Naive thymus-derived CD8-positive, alpha-beta T cell (primary cell): Measurements from ENCODE around the gene GNAI1. TPM values are rescaled to one million over a fixed set of nuclear protein-coding genes. Genes with fewer than 3 reads are reported as not detected.

Source experiments
- ATAC-seq, 2 donors: fragments of 150-1000 bp; cut with Tn5 transposase in 1 of 2; sonication (Bioruptor Pico), chemical (Tn5 transposase) in 1 of 2; 1 replicate in 1 of 2; 2 replicates in 1 of 2; pipeline ENCODE4 v1.10.0; 2021; ENCODE audit warnings: mild to moderate bottlenecking in 2 of 2, moderate library complexity in 2 of 2
- POLR2A ChIA-PET: fragments of 350-600 bp; sonication (Branson Sonifier 250); formaldehyde crosslinking; loops from one replicate; lab custom pipeline; 2021; ENCODE audit warnings: antibody characterized with exemption; lab: Charles Lee
- DNase-seq, 10 donors: peaks; one replicate each; pipeline versions ENCODE4 v3.0.0 to v3.0.0-alpha.2; 2020 to 2022
- H3K27ac Mint-ChIP-seq, 10 donors: one replicate each; pipeline ENCODE4 v1.8.0; 2020 to 2022; ENCODE audit warnings: mild to moderate bottlenecking in 10 of 10, mixed read lengths in 10 of 10, moderate library complexity in 4 of 10, inconsistent platforms in 1 of 10
- H3K27me3 Mint-ChIP-seq, 5 donors: one replicate each; pipeline ENCODE4 v1.8.0; 2021 to 2022; ENCODE audit warnings: mixed read lengths in 5 of 5
- H3K36me3 Mint-ChIP-seq, 3 donors: one replicate each; pipeline ENCODE4 v1.8.0; 2020 to 2022; ENCODE audit warnings: mixed read lengths in 3 of 3, mild to moderate bottlenecking in 2 of 3, inconsistent platforms in 1 of 3
- H3K4me1 Mint-ChIP-seq, 4 donors: one replicate each; pipeline ENCODE4 v1.8.0; 2021 to 2022; ENCODE audit warnings: mixed read lengths in 4 of 4
- H3K4me3 Mint-ChIP-seq, 10 donors: one replicate each; pipeline ENCODE4 v1.8.0; 2020 to 2022; ENCODE audit warnings: mild to moderate bottlenecking in 10 of 10, mixed read lengths in 10 of 10, moderate library complexity in 6 of 10, inconsistent platforms in 1 of 10
- H3K9me3 Mint-ChIP-seq, 9 donors: one replicate each; pipeline ENCODE4 v1.8.0; 2020 to 2022; ENCODE audit warnings: mixed read lengths in 9 of 9, mild to moderate bottlenecking in 3 of 9, inconsistent platforms in 1 of 9, moderate library complexity in 1 of 9
- polyA plus RNA-seq, 3 donors: library from polyadenylated mRNA; unstranded; fragments of 300-500 nt; fragmentation: Illumina TruSeq; gene quantifications; one replicate each; pipeline ENCODE4 v1.2.3, GENCODE V29; 2021
- total RNA-seq, 8 experiments: library from RNA in 2 of 8; stranded (reverse) in 2 of 8; gene quantifications; one replicate each; pipeline ENCODE4 v1.2.3 and lab custom pipeline; 2021 to 2026

Gene GNAI1
- total and polyA plus RNA-seq, 5 experiments from 2014 or later, result 1.5 to 10.1 (median 2.5) TPM

DNA sequence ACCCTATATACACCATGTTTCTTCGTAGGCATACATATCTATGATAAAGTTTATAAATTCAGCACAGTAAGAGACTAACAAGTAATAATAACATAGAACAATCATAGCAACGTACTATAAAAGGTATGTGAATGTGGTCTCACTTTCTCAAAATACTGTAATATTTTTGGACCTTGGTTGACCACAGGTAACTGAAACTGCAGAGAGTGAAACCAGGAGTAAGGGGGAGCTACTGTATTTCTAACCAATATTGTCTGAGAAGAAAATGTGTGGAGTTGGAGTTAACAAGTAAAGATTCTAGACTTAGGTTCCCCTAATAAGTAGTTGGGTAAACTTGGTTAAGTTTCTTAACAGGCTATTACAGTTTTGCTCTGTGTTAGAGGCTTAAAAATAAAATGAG is 72.1 kb downstream of the GNAI1 start:
- H3K27me3 Mint-ChIP-seq, result peaks cover 0 to 9% (median 0%) of the 10 kb centered on the region in 5 donors
- no peak for DNase-seq
- no peak overlapping the region for H3K4me3 Mint-ChIP-seq
- ATAC-seq, result no peak
- POLR2A ChIA-PET, result no interaction called here
- H3K9me3 Mint-ChIP-seq, result no peaks in the 10 kb centered on the region
- peaks cover 0 to 11% (median 0%) of the 10 kb centered on the region in 3 donors for H3K36me3 Mint-ChIP-seq
- no peak overlapping the region for H3K27ac Mint-ChIP-seq
- no peaks in the 10 kb centered on the region for H3K4me1 Mint-ChIP-seq

GRCh38 chr7:80207501-80207900 is 72.9 kb downstream of the GNAI1 start:
- no peak for ATAC-seq
- no peak overlapping the region for H3K4me3 Mint-ChIP-seq
- no peaks in the 10 kb centered on the region for H3K9me3 Mint-ChIP-seq

DNA sequence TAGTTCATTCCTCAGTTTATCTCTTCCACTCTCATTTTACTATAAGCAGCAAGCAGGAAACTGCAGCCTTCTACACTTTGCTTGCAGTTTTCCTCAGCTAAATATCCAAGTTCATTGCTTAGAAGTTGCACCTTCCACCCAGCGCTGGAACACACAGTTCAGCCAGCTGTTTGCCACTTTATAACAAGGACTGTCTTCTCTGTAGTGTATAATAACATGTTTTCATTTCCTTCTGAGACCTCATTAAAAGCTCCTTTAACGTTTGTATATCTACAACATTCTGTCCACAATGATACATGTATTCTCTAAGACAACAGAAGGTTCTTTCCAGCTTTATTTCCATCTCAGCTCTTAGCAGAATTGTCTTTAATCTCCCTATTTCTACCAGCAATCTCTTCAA is 74.1 kb downstream of the GNAI1 start:
- H3K27me3 Mint-ChIP-seq, result peaks cover 0 to 9% (median 0%) of the 10 kb centered on the region in 5 donors
- no peaks in the 10 kb centered on the region for H3K9me3 Mint-ChIP-seq
- H3K36me3 Mint-ChIP-seq, result peaks cover 0 to 17% (median 0%) of the 10 kb centered on the region in 3 donors
- H3K4me3 Mint-ChIP-seq, result no peak overlapping the region
- ATAC-seq, result no peak
- H3K4me1 Mint-ChIP-seq, result no peaks in the 10 kb centered on the region
- DNase-seq, result no peak
- POLR2A ChIA-PET, result no interaction called here
- H3K27ac Mint-ChIP-seq, result no peak overlapping the region

More at GRCh38 chr7:80207501-80207900, 72.9 kb downstream of the GNAI1 start:
- Mint-ChIP-seq H3K36me3 (peaks cover 0 to 12% (median 0%) of the 10 kb centered on the region in 3 donors), H3K27me3 (peaks cover 0 to 9% (median 0%) of the 10 kb centered on the region in 5 donors), H3K27ac (no peak overlapping the region), H3K4me1 (no peaks in the 10 kb centered on the region)
- POLR2A ChIA-PET, result no interaction called here
- DNase-seq, result no peak

- peaks cover 0 to 17% (median 0%) of the 10 kb centered on the region in 3 donors for H3K36me3 Mint-ChIP-seq
- POLR2A ChIA-PET, result no interaction called here
- H3K4me1 Mint-ChIP-seq, result no peaks in the 10 kb centered on the region
- H3K9me3 Mint-ChIP-seq, result no peaks in the 10 kb centered on the region
- no peak for DNase-seq
- ATAC-seq, result no peak
- no peak overlapping the region for H3K27ac Mint-ChIP-seq
- H3K4me3 Mint-ChIP-seq, result no peak overlapping the region
- peaks cover 0 to 9% (median 0%) of the 10 kb centered on the region in 5 donors for H3K27me3 Mint-ChIP-seq
These were observed 75.8 kb downstream of the GNAI1 start for GRCh38 chr7:80210400-80210799.

DNA sequence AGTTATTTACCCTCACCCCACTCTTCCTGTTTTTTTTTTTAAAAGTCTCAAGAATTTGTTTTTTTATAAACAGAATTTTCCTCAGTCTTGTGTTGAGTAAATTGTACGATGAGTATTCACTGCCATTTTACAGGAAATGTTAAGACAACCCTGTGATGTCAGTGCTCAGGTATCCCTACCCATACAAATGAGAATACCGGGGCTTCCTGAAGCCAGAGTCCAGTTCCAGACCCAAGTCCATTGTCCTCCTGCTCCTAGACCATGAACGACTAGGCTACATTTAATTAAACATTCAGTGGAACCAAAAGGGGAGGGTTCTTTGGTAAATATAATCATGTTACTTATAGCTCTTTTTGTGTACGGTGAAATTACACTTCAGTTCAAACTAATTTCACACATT is 79.2 kb downstream of the GNAI1 start:
- H3K9me3 Mint-ChIP-seq, result no peaks in the 10 kb centered on the region
- H3K4me1 Mint-ChIP-seq, result peaks cover 0 to 10% (median 4%) of the 10 kb centered on the region in 4 donors
- H3K4me3 Mint-ChIP-seq, result no peak overlapping the region
- POLR2A ChIA-PET, result no interaction called here
- peaks cover 0 to 17% (median 0%) of the 10 kb centered on the region in 3 donors for H3K36me3 Mint-ChIP-seq
- H3K27me3 Mint-ChIP-seq, result peaks cover 0 to 6% (median 0%) of the 10 kb centered on the region in 5 donors
- ATAC-seq (no peak), DNase-seq (no peak)
- no peak overlapping the region for H3K27ac Mint-ChIP-seq

GRCh38 chr7:80215734-80216133 is 81.1 kb downstream of the GNAI1 start:
- Mint-ChIP-seq H3K9me3 (no peaks in the 10 kb centered on the region), H3K4me1 (peaks cover 0 to 10% (median 4%) of the 10 kb centered on the region in 4 donors), H3K27ac (no peak overlapping the region), H3K27me3 (no peaks in the 10 kb centered on the region), H3K36me3 (peaks cover 0 to 13% (median under 1%) of the 10 kb centered on the region in 3 donors), H3K4me3 (no peak overlapping the region)
- no peak for DNase-seq
- POLR2A ChIA-PET, result no interaction called here
- no peak for ATAC-seq

GRCh38 chr7:80216996-80217842 is 82.6 kb downstream of the GNAI1 start:
- Mint-ChIP-seq H3K4me1 (peaks cover 0 to 10% (median 4%) of the 10 kb centered on the region in 4 donors), H3K36me3 (peaks cover 0 to 5% (median 2%) of the 10 kb centered on the region in 3 donors), H3K9me3 (no peaks in the 10 kb centered on the region), H3K27me3 (no peaks in the 10 kb centered on the region), H3K4me3 (no peak overlapping the region), H3K27ac (no peak overlapping the region)
- peak in 1 of 2 donors; percentile 66 for ATAC-seq
- peak in 3 of 10 donors; percentile 16 to 40 (median 40) for DNase-seq
- POLR2A ChIA-PET, result no interaction called here

DNA sequence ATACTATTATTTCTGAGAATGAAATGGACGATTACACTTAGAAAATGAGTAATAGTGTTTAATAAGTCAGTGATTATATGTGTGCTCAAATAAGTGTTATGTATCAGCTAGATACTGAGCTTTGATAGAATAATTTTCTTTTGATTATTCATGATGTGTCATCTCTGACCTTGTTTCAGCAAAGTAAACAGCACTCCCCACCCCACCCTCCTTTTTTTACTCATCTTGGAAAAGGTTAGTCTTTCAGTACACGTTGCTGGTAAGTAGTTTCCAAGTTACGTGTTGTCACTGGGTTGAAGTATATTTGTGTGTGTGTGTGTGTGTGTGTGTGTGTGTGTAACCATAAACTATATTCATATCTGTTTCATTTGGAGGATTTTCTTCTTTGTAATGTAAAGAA is 84.1 kb downstream of the GNAI1 start:
- H3K9me3 Mint-ChIP-seq, result no peaks in the 10 kb centered on the region
- H3K4me3 Mint-ChIP-seq, result no peak overlapping the region
- ATAC-seq (no peak), DNase-seq (no peak)
- H3K27ac Mint-ChIP-seq, result no peak overlapping the region
- peaks cover 0 to 2% (median 0%) of the 10 kb centered on the region in 3 donors for H3K36me3 Mint-ChIP-seq
- POLR2A ChIA-PET, result no interaction called here
- H3K27me3 Mint-ChIP-seq, result no peaks in the 10 kb centered on the region
- peaks cover 0 to 10% (median 4%) of the 10 kb centered on the region in 4 donors for H3K4me1 Mint-ChIP-seq

GRCh38 chr7:80220022-80220634 is 85.5 kb downstream of the GNAI1 start:
- no peak overlapping the region for H3K4me3 Mint-ChIP-seq

GRCh38 chr7:80224415-80224814 is 89.8 kb downstream of the GNAI1 start:
- peaks cover 0 to 2% (median 0%) of the 10 kb centered on the region in 9 donors for H3K9me3 Mint-ChIP-seq
- DNase-seq (no peak), ATAC-seq (no peak)
- POLR2A ChIA-PET, result no interaction called here
- H3K4me1 Mint-ChIP-seq, result no peaks in the 10 kb centered on the region
- no peak overlapping the region for H3K27ac Mint-ChIP-seq
- H3K36me3 Mint-ChIP-seq, result peaks cover 0 to 2% (median 0%) of the 10 kb centered on the region in 3 donors
- H3K27me3 Mint-ChIP-seq, result peaks cover 0 to 3% (median 2%) of the 10 kb centered on the region in 5 donors
- H3K4me3 Mint-ChIP-seq, result no peak overlapping the region

More at GRCh38 chr7:80220022-80220634, 85.5 kb downstream of the GNAI1 start:
- Mint-ChIP-seq H3K27ac (no peak overlapping the region), H3K9me3 (no peaks in the 10 kb centered on the region), H3K27me3 (no peaks in the 10 kb centered on the region), H3K36me3 (peaks cover 0 to 2% (median 0%) of the 10 kb centered on the region in 3 donors), H3K4me1 (peaks cover 0 to 10% (median 4%) of the 10 kb centered on the region in 4 donors)
- no peak for DNase-seq
- POLR2A ChIA-PET, result no interaction called here
- ATAC-seq, result no peak

- Mint-ChIP-seq H3K9me3 (peaks cover 0 to 2% (median 0%) of the 10 kb centered on the region in 9 donors), H3K4me1 (no peaks in the 10 kb centered on the region), H3K27ac (no peak overlapping the region), H3K4me3 (no peak overlapping the region), H3K36me3 (peaks cover 0 to 2% (median 0%) of the 10 kb centered on the region in 3 donors), H3K27me3 (peaks cover 0 to 3% (median 2%) of the 10 kb centered on the region in 5 donors)
- DNase-seq (no peak), ATAC-seq (no peak)
- POLR2A ChIA-PET, result no interaction called here
These were observed 90.7 kb downstream of the GNAI1 start for GRCh38 chr7:80225361-80225760.

GRCh38 chr7:80226629-80227028 is 92.0 kb downstream of the GNAI1 start:
- Mint-ChIP-seq H3K36me3 (no peaks in the 10 kb centered on the region), H3K27ac (no peak overlapping the region), H3K4me3 (no peak overlapping the region), H3K9me3 (peaks cover 0 to 2% (median 0%) of the 10 kb centered on the region in 9 donors), H3K4me1 (no peaks in the 10 kb centered on the region), H3K27me3 (peaks cover 0 to 3% (median 2%) of the 10 kb centered on the region in 5 donors)
- ATAC-seq (no peak), DNase-seq (no peak)
- POLR2A ChIA-PET, result no interaction called here

DNA sequence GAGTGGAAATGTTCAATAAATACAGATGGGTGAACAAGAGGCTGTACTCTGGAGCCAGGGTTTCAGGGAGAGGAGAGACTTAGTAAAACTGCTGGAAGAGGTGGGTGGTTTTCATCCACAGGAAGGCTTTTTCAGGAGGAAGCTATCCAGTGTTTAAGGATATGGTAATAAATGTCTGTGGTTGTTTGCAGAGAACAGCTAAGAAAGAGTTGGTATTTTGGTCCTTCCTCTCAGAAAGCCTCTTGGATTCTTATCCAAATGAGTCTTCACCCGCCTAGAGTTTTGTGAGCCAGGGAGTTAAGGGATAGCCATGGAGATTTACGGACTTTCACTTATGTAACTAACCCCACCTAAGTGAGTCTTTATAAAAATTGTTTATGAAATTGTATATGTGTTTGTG is 95.7 kb downstream of the GNAI1 start:
- Mint-ChIP-seq H3K27ac (no peak overlapping the region), H3K27me3 (peaks cover 0 to 4% (median 2%) of the 10 kb centered on the region in 5 donors), H3K4me3 (no peak overlapping the region), H3K4me1 (no peaks in the 10 kb centered on the region), H3K36me3 (no peaks in the 10 kb centered on the region), H3K9me3 (peaks cover 0 to 2% (median 0%) of the 10 kb centered on the region in 9 donors)
- ATAC-seq (no peak), DNase-seq (no peak)
- POLR2A ChIA-PET, result no interaction called here
